GM19099 (cell line): ENCODE data around the gene GAS7.

Source experiments
- POLR2A ChIP-seq: IDR thresholded peaks from 3 replicates; pipeline ENCODE4 v1.6.1; 2011; ENCODE audit warnings: low read depth; ENCODE audit not compliant: insufficient read length; ENCODE audit errors: extremely low read depth

The GAS7 gene

GRCh38 chr17:10192461-10192860 lies 5.9 kb downstream of the GAS7 start:
- no peak for TF ChIP-seq POLR2A

GRCh38 chr17:10187456-10187855 lies 10.9 kb downstream of the GAS7 start:
- no peak for TF ChIP-seq POLR2A

- TF ChIP-seq POLR2A = no peak
Measured at GRCh38 chr17:10186771-10187410, 11.5 kb downstream of the GAS7 start.

- no peak for TF ChIP-seq POLR2A
Measured at GRCh38 chr17:10183931-10184930, 14.2 kb downstream of the GAS7 start.

GRCh38 chr17:10182785-10183184 lies 15.6 kb downstream of the GAS7 start:
- no peak for TF ChIP-seq POLR2A

- TF ChIP-seq POLR2A = no peak
Measured at GRCh38 chr17:10178506-10178991, 19.9 kb downstream of the GAS7 start.

GRCh38 chr17:10177913-10178505 lies 20.4 kb downstream of the GAS7 start:
- TF ChIP-seq POLR2A = no peak

- TF ChIP-seq POLR2A = no peak
Measured at GRCh38 chr17:10177131-10177912, 21.1 kb downstream of the GAS7 start.

- no peak for TF ChIP-seq POLR2A
Measured at GRCh38 chr17:10173913-10174312, 24.5 kb downstream of the GAS7 start.

GRCh38 chr17:10172778-10173177 lies 25.6 kb downstream of the GAS7 start:
- no peak for TF ChIP-seq POLR2A

- no peak for TF ChIP-seq POLR2A
Measured at GRCh38 chr17:10172241-10172741, 26.1 kb downstream of the GAS7 start.

- no peak for TF ChIP-seq POLR2A
Measured at GRCh38 chr17:10171581-10171981, 26.8 kb downstream of the GAS7 start.

GRCh38 chr17:10171122-10171571 lies 27.3 kb downstream of the GAS7 start:
- no peak for TF ChIP-seq POLR2A

- no peak for TF ChIP-seq POLR2A
Measured at GRCh38 chr17:10170233-10170632, 28.2 kb downstream of the GAS7 start.
